Thymus (tissue), 11 donors: Measurements from ENCODE around the gene MMAA. TPM values are rescaled to one million over a fixed set of nuclear protein-coding genes. Genes with fewer than 3 reads are reported as not detected.
A peak's percentile ranks its signal among the peaks of the same experiment; 100 is the strongest.

Source experiments
- DNase-seq, 9 donors: peaks; one replicate each; pipeline ENCODE4 v3.0.0-alpha.2; 2013; ENCODE audit warnings: low spot score in 9 of 9, low read depth in 6 of 9, missing footprints in 1 of 9
- H3K27ac ChIP-seq, 2 donors: one replicate each; pipeline ENCODE4 v1.5.1; 2013; ENCODE audit warnings: control low read depth in 1 of 2, low read depth in 1 of 2, low read length in 1 of 2, mild to moderate bottlenecking in 1 of 2, moderate library complexity in 1 of 2
- H3K27me3 ChIP-seq, 2 donors: one replicate each; pipeline ENCODE4 v1.5.1; 2013; ENCODE audit warnings: low read length in 1 of 2; ENCODE audit not compliant: control insufficient read depth in 2 of 2, insufficient read depth in 1 of 2
- H3K36me3 ChIP-seq, 2 donors: one replicate each; pipeline ENCODE4 v1.5.1; 2013; ENCODE audit warnings: low read length in 1 of 2, mild to moderate bottlenecking in 1 of 2, moderate library complexity in 1 of 2; ENCODE audit not compliant: control insufficient read depth in 2 of 2, insufficient read depth in 2 of 2
- H3K4me1 ChIP-seq, 2 donors: one replicate each; pipeline ENCODE4 v1.5.1; 2013; ENCODE audit warnings: low read length in 2 of 2; ENCODE audit not compliant: control insufficient read depth in 2 of 2, insufficient read depth in 2 of 2
- H3K4me3 ChIP-seq, 2 donors: one replicate each; pipeline ENCODE4 v1.5.1; 2013; ENCODE audit warnings: low read length in 2 of 2, control low read depth in 1 of 2, mild to moderate bottlenecking in 1 of 2
- H3K9me3 ChIP-seq, 2 donors: one replicate each; pipeline ENCODE4 v1.5.1; 2013; ENCODE audit warnings: low read length in 1 of 2, mild to moderate bottlenecking in 1 of 2; ENCODE audit not compliant: control insufficient read depth in 2 of 2, insufficient read depth in 1 of 2
- WGBS: extraction: QIAGEN DNeasy Blood & Tissue Kit; methylation state at CpG from one replicate; pipeline ENCODE4 v1.1.7; 2013; 5-methylcytosine and 5-hydroxymethylcytosine counted together
- polyA plus RNA-seq: library from polyadenylated mRNA; stranded (reverse); fragments of 200-250 nt; gene quantifications from one replicate; pipeline ENCODE4 v1.2.3, GENCODE V29; 2013
- total RNA-seq: library from RNA; stranded (reverse); fragments of 120-200 nt; gene quantifications from one replicate; pipeline ENCODE4 v1.2.4, GENCODE V29; 2013
- donor health status: healthy.

MMAA gene
- total and polyA plus RNA-seq, 2 donors, result 11.7 to 11.9 TPM

DNA sequence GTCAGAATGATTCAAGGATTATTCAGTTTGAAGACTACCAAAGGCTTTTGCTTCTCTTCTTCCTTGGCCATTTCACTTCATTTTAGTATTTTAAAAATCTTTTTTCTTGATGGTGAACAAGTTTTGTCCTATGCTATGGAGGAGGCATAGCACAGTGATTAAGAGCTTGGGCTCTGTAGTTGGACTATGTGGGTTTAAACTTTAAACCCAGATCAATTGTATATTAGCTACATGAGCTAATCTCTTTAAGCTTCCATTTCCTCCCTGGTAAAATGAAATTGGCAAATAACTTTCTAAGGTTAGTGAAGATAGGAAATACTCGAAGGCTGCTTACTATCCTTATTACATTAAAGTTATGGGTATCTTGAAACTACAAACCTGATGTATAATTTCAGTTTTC is 37.0 kb downstream of the MMAA start:
- Histone ChIP-seq H3K27me3 (no peaks in the 10 kb centered on the region), H3K9me3 (peaks cover 1 to 4% of the 10 kb centered on the region in 2 donors), H3K27ac (no peak overlapping the region), H3K4me1 (no peaks in the 10 kb centered on the region), H3K36me3 (peaks cover 13 to 39% of the 10 kb centered on the region in 2 donors), H3K4me3 (no peak overlapping the region)
- WGBS, result 96% methylated on average over 1 of the region's 1 CpG
- no peak for DNase-seq

- H3K36me3 ChIP-seq, result peaks cover 2 to 20% of the 10 kb centered on the region in 2 donors
- no peak for DNase-seq
- no peaks in the 10 kb centered on the region for H3K4me1 ChIP-seq
- no peaks in the 10 kb centered on the region for H3K9me3 ChIP-seq
- H3K27me3 ChIP-seq, result no peaks in the 10 kb centered on the region
- H3K27ac ChIP-seq, result no peak overlapping the region
- H3K4me3 ChIP-seq, result no peak overlapping the region
- WGBS, result 96% methylated on average over 3 of the region's 3 CpGs
Observed at GRCh38 chr4:145660064-145660463, 40.9 kb downstream of the MMAA start.

- no peak overlapping the region for H3K27ac ChIP-seq
- H3K9me3 ChIP-seq, result no peaks in the 10 kb centered on the region
- no peak for DNase-seq
- H3K36me3 ChIP-seq, result peaks cover 0 to 5% of the 10 kb centered on the region in 2 donors
- no peaks in the 10 kb centered on the region for H3K27me3 ChIP-seq
- H3K4me1 ChIP-seq, result no peaks in the 10 kb centered on the region
- H3K4me3 ChIP-seq, result no peak overlapping the region
- WGBS, result 93% methylated on average over 3 of the region's 3 CpGs
Observed at GRCh38 chr4:145663194-145663593, 44.0 kb downstream of the MMAA start.

DNA sequence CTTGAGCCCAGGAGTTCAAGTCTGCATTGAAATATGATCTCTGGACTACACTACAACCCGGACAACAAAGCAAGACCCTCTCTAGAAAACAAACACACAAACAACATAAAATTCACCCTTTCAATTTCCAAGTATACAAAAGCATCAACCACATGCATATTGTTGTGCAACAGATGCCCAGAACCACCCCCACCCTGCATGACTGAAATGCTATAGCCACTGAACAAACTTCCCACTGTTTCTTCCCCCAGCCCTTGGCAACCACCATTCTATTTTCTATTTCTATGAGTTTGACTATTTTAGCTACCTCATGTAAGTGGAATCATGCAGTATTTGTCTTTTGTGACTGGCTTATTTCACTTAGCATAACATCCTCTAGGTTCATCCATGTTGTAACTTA is 46.6 kb downstream of the MMAA start:
- Histone ChIP-seq H3K9me3 (no peaks in the 10 kb centered on the region), H3K27ac (no peak overlapping the region)
- 98% methylated on average over 1 of the region's 1 CpG for WGBS

GRCh38 chr4:145670422-145670821 is 51.2 kb downstream of the MMAA start:
- no peaks in the 10 kb centered on the region for H3K27me3 ChIP-seq
- H3K4me3 ChIP-seq, result no peak overlapping the region
- no peaks in the 10 kb centered on the region for H3K9me3 ChIP-seq
- no peaks in the 10 kb centered on the region for H3K36me3 ChIP-seq
- DNase-seq, result no peak
- H3K27ac ChIP-seq, result no peak overlapping the region
- no peaks in the 10 kb centered on the region for H3K4me1 ChIP-seq

More for the DNA sequence above, 46.6 kb downstream of the MMAA start:
- no peaks in the 10 kb centered on the region for H3K4me1 ChIP-seq
- H3K4me3 ChIP-seq, result no peak overlapping the region
- no peaks in the 10 kb centered on the region for H3K27me3 ChIP-seq
- DNase-seq, result no peak
- H3K36me3 ChIP-seq, result no peaks in the 10 kb centered on the region

- Histone ChIP-seq H3K4me1 (no peaks in the 10 kb centered on the region), H3K4me3 (no peak overlapping the region), H3K27me3 (no peaks in the 10 kb centered on the region), H3K9me3 (no peaks in the 10 kb centered on the region), H3K36me3 (no peaks in the 10 kb centered on the region), H3K27ac (no peak overlapping the region)
- 92% methylated on average over 1 of the region's 1 CpG for WGBS
- peak in 1 of 9 donors; percentile 6 for DNase-seq
Observed at GRCh38 chr4:145679520-145679919, 60.3 kb downstream of the MMAA start.

DNA sequence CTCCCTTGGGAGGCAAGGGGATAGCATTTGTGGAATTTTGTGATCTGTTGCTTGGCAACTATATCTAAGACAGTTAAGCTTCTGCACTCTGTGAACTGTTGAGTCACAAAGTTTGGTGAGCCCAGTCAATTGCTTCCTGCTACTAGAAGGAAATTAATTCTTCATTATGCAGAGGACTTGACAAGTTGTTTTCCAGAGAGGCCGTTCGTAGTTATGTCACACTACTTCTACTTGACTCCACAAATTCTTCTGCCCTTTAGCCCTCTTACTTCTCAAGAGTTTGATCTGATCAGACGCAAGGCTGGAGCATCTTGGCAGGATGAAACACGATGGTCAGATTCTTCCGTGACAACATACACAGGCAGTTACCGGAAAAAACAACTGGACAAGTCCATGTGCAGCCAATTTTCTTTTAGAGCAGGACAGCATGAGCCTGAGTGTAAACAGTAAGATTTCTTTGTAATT is 60.8 kb downstream of the MMAA start, which contains the start of gene C4orf51:
C4orf51 (plus strand) TSS at position 156 of the 465 bp plus-strand sequence; CDS start at position 214, 58 bp downstream.
- WGBS, result 84% methylated on average over 6 of the region's 6 CpGs
- Histone ChIP-seq H3K9me3 (no peaks in the 10 kb centered on the region), H3K4me3 (no peak within 1 kb of the TSS), H3K4me1 (no peaks in the 10 kb centered on the region), H3K36me3 (no peaks in the 10 kb centered on the region), H3K27ac (no peak within 1 kb of the TSS), H3K27me3 (no peaks in the 10 kb centered on the region)
- no peak for DNase-seq

DNA sequence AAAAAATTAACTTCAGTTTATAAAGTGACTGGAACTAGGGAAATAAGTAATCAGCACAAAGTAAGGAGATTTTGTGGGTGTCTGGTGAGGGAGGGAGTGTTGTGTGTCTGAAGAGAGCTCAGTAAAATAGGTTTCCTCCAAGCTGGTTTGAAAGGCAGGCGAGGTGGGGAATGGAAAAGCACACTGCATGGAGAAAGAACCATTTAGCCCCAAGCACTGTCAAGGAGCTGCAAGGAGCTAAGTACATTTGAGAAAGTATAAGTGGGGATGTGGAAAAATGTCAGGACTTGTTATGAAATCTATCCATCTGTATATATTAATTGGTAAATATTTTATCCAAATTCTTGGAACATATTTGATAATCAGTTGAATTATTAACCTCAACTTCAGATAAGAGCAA is 61.7 kb downstream of the MMAA start:
- no peak for DNase-seq
- Histone ChIP-seq H3K4me3 (no peak overlapping the region), H3K9me3 (no peaks in the 10 kb centered on the region), H3K4me1 (no peaks in the 10 kb centered on the region), H3K27ac (no peak overlapping the region), H3K36me3 (no peaks in the 10 kb centered on the region), H3K27me3 (no peaks in the 10 kb centered on the region)
- WGBS, result 95% methylated on average over 1 of the region's 1 CpG

- Histone ChIP-seq H3K4me1 (no peaks in the 10 kb centered on the region), H3K9me3 (no peaks in the 10 kb centered on the region)
- DNase-seq, result no peak
Observed at GRCh38 chr4:145681518-145681917, 62.3 kb downstream of the MMAA start.

DNA sequence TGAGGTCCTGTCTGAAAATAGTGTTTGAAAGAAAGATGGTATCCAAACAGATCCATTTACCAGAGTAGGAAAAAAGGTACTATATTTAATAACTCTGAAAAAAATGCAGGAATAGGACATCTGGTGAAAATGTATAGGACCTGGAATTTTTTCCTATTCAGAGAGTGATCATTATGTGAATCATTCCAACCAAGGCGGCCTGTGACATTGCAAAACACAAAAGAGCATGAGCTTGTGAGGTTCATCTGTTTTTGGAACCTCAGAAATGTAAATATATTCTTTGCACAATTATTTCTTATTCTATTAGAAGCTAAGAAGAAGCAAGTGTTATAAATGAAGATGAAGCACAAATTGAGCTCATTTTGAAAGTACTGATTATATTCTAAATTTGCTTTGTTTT is 62.8 kb downstream of the MMAA start:
- H3K36me3 ChIP-seq, result no peaks in the 10 kb centered on the region
- DNase-seq, result no peak
- no peaks in the 10 kb centered on the region for H3K9me3 ChIP-seq
- no peaks in the 10 kb centered on the region for H3K4me1 ChIP-seq
- H3K27ac ChIP-seq, result no peak overlapping the region
- no peaks in the 10 kb centered on the region for H3K27me3 ChIP-seq
- WGBS, result 99% methylated on average over 1 of the region's 1 CpG
- H3K4me3 ChIP-seq, result no peak overlapping the region

More at GRCh38 chr4:145681518-145681917, 62.3 kb downstream of the MMAA start:
- Histone ChIP-seq H3K27me3 (no peaks in the 10 kb centered on the region), H3K4me3 (no peak overlapping the region), H3K36me3 (no peaks in the 10 kb centered on the region), H3K27ac (no peak overlapping the region)
